ENCODE data around the gene ADAM29.

The ADAM29 gene

GRCh38 chr4:174926958-174927357 lies 8.8 kb downstream of the ADAM29 start:
- no peak for DNase-seq (ENCODE audit: low read depth)
- no peak for TF ChIP-seq CTCF (IDR thresholded peaks at IDR 0.05; ENCODE audit: low read depth, low read length, missing control alignments)
- in situ Hi-C loops (cut with HindIII; ENCODE audit: low sequenced_read_pairs) = no loop called here
- H3K4me3 ChIP-seq (ENCODE audit: low read depth, low read length) = no peak overlapping the region

GRCh38 chr4:174928174-174928573 lies 10.0 kb downstream of the ADAM29 start:
- no peak for DNase-seq (ENCODE audit: low read depth)
- no peak overlapping the region for H3K4me3 ChIP-seq (ENCODE audit: low read depth, low read length)
- in situ Hi-C loops (cut with HindIII; ENCODE audit: low sequenced_read_pairs) = no loop called here
- TF ChIP-seq CTCF (IDR thresholded peaks at IDR 0.05; ENCODE audit: low read depth, low read length, missing control alignments) = no peak

- TF ChIP-seq CTCF (IDR thresholded peaks at IDR 0.05; ENCODE audit: low read depth, low read length, missing control alignments) = no peak
- DNase-seq (ENCODE audit: low read depth) = no peak
- no peak overlapping the region for H3K4me3 ChIP-seq (ENCODE audit: low read depth, low read length)
- in situ Hi-C loops (cut with HindIII; ENCODE audit: low sequenced_read_pairs) = no loop called here
These were observed 10.6 kb downstream of the ADAM29 start for GRCh38 chr4:174928575-174929253.

GRCh38 chr4:174929346-174929745 lies 11.2 kb downstream of the ADAM29 start:
- no peak for DNase-seq (ENCODE audit: low read depth)
- in situ Hi-C loops (cut with HindIII; ENCODE audit: low sequenced_read_pairs) = no loop called here
- TF ChIP-seq CTCF (IDR thresholded peaks at IDR 0.05; ENCODE audit: low read depth, low read length, missing control alignments) = no peak
- no peak overlapping the region for H3K4me3 ChIP-seq (ENCODE audit: low read depth, low read length)

- no peak for TF ChIP-seq CTCF (IDR thresholded peaks at IDR 0.05; ENCODE audit: low read depth, low read length, missing control alignments)
These were observed 12.7 kb downstream of the ADAM29 start for GRCh38 chr4:174930895-174931294.

GRCh38 chr4:174933083-174933482 lies 14.9 kb downstream of the ADAM29 start:
- no peak overlapping the region for H3K4me3 ChIP-seq (ENCODE audit: low read depth, low read length)
- no peak for DNase-seq (ENCODE audit: low read depth)
- no peak for TF ChIP-seq CTCF (IDR thresholded peaks at IDR 0.05; ENCODE audit: low read depth, low read length, missing control alignments)
- in situ Hi-C loops (cut with HindIII; ENCODE audit: low sequenced_read_pairs) = no loop called here

More at GRCh38 chr4:174930895-174931294, 12.7 kb downstream of the ADAM29 start:
- no peak overlapping the region for H3K4me3 ChIP-seq (ENCODE audit: low read depth, low read length)
- in situ Hi-C loops (cut with HindIII; ENCODE audit: low sequenced_read_pairs) = no loop called here
- DNase-seq (ENCODE audit: low read depth) = no peak
